Activated CD4-positive, alpha-beta T cell treated with anti-CD3 and anti-CD28 coated beads, Interleukin-2, amount 50 U/mL, for 48 hours (primary cell): ENCODE measurements around the gene ASIC2.

ENCODE experiments used
- DNase-seq, 2 experiments: peaks; one replicate each; pipeline ENCODE4 v3.0.0-alpha.2; 2020

The ASIC2 gene

DNA sequence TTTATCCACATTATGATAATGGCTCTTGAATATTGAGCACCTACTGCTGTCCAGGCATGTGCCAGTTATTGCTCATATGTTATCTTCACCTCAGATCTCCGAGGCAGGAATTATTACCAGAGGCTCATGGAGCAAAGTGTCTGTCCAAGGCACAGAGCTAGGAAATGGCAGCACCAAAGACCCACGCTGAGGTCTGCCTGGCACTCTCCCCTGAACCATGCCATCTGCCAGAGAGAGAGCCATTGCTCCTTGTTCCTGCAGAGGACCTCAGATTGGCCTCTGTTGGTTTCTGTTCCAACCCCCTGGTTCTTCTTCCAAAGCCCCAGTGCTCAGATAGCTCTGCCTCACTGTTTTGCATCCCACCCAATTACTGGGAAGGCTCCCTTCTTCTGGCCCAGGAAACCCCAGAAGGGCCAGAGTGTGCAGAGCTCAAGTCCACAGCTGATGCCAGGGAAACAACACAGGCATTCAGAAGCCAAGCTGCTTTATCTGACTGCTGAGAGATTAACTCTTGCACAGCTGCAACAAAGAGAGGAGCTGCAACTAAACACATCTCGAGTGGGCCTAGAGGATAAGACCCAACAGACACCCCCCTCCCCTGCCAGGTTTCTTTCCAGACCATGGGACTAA is 5.9 kb downstream of the ASIC2 start:
- no peak for DNase-seq

DNA sequence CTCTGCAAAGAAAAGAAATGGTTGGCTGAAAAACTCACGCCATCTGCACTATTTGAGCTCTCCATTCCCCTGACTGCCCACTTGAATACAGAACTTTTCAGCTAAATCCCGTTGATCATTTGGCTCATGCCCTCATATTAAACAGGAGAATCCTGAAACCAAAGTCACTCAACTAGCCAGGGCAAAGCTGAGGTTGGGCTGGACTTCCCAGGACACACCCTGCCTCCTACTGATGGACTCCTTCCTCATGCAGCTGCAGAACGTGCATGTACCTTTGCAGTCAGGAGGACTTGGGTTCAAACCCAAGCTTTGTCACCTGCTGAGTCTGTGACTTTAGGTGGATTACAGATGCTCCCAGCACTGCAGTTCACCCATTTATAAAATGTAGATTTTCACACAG is 7.7 kb downstream of the ASIC2 start:
- no peak for DNase-seq

DNA sequence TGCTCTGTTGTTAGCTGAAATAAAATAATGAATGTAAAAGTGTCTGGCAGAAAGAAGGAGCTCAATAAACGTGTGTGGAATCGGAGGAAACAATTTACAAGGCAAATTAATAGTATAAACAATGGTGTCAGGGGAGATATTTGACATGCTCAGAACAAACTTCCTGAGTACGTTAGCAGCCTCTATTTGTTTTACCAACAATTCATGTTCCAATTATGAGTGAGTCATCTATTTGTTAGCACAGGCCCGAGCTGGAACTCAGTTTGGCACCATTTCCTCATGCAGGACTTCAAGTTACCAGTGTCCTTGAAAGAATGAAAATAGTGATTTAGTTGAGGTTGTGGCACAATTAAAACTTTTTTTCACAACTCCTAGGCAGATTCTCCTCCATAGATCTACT is 9.1 kb downstream of the ASIC2 start:
- no peak for DNase-seq

DNA sequence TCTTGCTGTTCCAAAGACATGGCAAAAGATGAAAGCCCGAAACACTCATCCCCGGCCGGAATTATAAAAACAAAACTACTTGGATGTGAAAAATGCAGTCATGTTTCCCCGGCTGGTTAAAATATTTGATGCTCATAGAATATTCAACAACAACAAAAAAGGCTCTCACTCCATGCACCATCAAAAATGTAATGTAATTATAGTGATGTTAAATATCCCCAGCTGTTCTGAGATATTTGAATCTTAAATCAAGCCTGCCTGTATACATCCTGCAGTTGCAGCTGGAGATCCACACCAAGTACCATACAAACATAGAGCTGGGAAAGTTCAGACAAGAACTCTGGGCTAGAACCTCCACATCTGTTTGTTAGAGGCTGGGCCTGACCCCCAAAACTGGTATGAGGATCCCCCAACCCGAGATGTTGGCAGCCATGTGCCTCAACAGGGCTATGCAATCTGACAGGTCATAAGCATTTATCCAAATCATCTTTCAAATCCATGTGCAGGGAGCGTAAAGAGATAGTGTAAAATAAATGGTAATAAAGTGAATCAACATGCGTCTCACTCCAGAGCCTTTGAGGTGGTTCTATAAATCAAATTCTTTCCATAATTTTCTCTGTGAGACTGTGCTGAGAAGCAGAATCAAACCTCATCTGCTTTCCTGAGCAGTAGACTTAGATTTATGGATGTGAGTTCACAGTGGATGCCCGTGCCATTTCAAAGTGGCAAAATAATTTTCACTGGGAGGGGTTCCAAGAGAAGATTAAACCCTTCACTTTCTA is 12.7 kb downstream of the ASIC2 start:
- no peak for DNase-seq

DNA sequence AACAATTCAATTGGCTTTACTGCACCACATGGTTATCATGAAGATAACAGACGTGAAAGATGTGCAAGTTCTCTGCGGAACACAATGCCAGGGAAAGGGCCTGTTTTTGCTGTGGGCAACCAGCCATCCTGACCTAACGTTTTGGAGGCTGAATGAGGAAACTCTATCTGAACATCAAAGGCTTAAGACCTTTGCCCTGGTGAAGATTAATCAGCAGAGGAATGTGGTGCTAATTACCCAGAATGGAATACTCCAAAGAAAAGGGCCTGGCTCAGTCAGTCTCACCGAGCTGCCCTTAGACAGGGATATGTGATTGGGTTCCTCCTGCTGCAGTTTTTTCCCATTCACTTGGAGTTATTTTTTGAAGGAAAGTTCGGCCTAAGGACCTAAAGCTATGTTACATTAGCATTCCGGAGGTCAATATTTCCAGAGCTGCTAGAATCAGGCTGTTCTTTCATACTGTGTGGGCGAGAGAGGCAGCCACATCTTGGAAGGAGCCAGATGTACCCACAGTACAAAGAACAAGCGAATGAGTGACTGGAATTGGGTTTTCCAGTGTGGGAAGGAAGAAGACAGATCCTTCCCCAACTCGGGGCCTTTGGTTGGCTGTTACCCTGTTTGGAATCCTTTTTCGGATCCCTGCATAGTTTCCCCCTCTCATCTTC is 15.5 kb downstream of the ASIC2 start:
- DNase-seq: no peak

DNA sequence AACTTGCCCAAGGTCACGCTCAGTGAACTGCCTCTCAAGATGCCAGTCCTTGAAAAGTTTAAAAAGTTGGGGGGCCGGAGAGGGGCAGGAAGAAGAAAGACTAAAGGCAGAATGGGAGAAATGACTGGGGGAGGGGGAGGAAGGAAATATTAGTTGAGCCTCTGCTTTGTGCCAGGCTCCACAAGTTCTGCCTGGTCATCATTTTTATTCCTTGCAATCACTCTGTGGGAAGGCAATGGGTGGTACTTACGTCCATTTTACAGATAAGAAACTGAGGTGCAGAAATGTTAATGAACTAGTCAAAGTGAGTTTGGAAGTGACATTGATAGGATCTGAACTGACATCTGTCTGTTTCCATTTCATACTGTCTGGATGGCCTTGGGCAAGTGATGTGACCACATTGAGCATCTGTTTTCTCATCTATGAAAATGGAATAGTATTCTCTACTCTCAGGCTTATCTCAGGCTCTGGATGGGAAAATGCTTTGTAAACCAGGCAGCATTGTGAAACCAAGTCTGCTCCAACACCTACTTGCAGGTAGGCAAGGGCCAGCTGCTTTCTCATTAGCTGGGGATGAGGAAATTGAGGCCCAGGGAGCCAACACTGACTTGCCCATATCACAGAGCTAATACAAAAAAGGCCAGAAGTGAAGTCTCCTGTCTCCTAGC is 19.2 kb downstream of the ASIC2 start:
- no peak for DNase-seq

DNA sequence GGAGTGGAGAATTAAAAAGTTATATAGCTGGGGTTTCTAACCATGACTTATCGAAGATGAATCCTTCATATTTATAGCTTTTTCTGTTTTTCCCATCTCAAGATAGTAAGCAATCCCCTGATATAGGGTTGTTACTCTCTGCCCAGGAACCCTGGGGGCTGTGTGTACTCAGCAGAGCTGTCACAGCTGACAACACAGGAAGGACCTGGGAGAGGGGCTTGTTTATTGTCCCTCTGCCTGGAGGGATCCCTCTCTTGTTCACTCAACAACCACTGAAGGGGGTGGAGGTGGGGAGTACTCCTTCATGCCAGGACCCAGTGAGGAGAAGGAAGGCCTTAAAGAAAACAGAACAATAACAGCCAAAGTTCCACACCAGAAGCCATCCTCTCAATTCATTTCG is 19.8 kb downstream of the ASIC2 start:
- DNase-seq: no peak

DNA sequence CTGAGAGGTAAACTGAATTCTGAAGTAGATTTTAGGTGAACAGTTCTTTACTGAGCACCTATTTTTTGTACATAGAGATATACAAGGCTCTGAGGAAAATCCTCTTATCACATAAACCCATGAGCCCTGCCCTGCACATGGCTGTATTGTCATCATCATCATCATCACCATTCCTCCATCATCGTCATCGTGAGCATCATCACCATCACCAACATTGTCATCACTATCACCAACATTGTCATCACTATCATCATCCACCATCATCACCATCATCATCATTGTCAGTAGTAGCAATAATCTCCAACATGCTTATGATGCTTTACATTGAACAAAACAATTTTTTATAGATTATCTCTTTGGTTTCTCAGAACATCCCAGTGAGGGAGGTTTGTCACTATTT is 20.7 kb downstream of the ASIC2 start:
- no peak for DNase-seq

DNA sequence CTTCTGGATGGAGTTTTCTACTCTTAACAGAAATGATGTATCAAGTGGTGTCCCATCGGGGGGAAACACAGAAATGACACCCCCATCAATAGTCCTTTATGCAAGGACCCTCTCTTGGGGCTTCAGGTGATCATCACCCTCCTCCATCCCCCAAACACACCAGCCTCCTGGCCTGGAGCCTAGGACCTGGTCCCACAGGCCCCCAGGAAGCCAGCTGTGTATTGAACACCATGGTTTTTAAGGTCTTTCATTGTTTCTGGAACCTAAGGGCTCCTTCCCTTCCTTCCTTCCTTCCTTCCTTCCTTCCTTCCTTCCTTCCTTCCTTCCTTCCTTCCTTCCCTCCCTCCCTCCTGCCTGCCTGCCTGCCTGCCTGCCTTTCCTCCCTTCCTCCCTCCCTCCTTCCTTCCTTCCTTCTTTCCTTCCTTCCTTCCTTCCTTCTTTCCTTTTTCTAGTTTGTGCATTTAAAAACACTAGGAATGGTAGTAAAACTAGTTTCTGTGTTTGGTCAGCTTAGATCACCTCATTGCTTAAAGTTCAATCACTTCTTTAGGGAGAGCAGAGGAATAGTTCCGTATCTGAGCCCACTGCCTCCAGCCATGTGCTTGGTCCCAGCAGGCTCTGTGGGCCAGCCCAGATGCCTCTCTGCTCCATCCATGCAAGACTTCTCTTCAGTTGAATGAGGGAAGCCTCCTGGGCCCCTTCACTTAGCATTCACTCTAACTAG is 23.6 kb downstream of the ASIC2 start:
- no peak for DNase-seq

DNA sequence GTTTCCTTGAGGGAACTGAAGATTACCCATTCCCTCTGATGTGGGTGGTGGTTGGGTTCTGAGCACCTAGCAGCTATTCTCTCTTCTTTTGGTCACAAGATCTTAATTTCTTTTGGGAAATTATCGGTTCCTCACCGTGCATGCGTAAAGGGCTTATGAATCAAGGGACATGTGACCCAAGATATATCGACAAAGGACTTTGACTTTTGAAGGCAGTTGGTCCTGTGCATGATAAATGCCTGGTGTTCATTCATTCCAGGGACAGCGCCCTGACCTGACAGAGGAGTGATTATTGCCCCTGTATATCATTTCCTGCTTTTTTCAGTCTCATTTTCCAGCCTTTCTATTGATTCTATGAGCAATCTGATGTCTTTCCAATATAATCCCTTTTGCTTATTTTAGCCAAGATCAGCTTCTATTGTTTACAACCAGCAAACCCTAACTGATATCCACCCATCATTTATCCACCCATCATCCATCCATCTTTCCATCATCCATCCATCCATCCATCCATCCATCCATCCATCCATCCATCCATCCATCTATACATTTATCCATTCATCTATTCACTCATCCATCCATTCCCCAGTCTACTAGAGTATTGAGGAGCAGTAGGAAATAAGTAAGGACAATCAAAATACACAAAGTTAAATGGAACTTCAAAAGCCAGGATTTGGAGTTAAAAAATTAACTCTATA is 25.1 kb downstream of the ASIC2 start:
- no peak for DNase-seq

DNA sequence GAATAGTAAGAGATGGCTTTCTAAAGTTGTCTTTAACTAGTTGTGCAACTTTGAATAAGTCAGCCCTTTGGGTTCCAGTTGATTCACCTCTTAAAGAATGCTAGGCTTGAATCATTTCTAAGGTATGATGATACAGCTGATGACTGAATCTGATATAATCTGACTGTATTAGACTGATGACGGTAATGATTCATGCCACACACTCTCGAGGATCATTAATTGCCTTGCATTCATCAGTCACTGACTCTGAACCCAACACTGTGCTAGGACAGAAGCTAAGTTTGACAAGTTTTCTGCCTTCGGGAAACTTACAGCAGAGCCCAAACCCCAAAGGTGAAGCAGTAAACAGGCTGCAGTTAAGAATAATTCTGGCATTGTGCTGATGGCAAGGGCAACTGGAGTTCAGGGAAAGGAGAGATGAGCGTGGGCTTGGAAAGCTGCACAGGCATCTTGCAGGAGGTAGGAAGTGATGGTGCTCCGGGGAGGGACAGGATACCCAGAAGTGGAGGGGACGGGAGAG is 25.8 kb downstream of the ASIC2 start:
- DNase-seq: no peak

DNA sequence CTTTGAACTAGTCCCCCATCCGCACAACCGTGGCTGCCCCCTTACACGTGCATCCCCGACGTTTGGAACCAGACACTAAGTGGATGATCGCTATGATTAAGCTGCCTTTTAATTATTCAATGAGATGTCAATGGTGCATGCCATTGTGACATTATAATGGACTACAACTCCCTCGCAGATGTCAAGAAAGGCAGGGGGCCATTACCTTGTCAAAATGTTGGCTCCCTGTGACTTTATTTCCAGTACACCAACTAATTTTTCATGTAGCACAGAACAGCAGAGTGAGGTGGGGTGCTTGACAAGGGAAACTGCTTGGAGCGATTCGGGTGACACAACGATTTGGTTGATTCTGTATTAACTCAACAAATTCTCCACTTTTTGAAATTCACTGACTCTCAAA is 26.5 kb downstream of the ASIC2 start:
- DNase-seq: no peak

DNA sequence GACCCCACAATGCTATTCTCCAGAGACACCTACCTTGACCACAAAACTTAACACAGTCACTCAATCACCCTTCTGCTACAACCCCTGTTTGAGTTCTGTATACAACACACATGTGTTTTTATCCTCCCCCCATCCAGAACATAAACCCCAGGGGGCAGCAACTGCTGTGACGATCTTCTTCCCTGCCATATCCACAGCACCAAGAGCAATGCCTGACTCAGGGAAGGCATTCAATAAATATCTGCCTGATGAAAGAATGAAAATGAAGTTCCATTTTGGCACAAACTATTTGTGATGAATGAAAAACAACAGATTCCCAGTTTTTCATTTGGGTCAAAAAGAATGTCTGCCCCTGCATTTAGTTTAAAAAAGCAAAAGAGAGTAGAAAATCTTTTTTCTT is 27.0 kb downstream of the ASIC2 start:
- DNase-seq: no peak

DNA sequence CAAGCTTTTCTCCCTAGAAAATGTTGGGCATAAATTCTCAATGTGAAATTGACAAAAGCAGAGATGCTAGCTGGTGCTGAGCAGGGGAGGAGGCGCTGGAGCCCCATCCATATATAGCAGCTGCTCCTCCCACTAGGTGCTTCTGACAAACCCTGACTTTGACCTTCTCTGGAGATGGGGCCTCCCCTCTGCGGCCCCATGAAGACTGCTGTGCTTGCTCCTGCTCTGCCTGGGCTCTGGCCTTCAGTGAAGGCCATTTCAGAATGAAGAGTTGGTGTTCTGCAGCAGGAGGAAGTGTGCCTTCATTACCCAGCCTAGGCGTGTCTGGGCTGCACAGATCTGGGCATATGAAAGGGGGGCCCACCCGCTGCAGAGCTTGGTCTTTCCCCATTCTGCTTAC is 29.7 kb downstream of the ASIC2 start:
- no peak for DNase-seq

DNA sequence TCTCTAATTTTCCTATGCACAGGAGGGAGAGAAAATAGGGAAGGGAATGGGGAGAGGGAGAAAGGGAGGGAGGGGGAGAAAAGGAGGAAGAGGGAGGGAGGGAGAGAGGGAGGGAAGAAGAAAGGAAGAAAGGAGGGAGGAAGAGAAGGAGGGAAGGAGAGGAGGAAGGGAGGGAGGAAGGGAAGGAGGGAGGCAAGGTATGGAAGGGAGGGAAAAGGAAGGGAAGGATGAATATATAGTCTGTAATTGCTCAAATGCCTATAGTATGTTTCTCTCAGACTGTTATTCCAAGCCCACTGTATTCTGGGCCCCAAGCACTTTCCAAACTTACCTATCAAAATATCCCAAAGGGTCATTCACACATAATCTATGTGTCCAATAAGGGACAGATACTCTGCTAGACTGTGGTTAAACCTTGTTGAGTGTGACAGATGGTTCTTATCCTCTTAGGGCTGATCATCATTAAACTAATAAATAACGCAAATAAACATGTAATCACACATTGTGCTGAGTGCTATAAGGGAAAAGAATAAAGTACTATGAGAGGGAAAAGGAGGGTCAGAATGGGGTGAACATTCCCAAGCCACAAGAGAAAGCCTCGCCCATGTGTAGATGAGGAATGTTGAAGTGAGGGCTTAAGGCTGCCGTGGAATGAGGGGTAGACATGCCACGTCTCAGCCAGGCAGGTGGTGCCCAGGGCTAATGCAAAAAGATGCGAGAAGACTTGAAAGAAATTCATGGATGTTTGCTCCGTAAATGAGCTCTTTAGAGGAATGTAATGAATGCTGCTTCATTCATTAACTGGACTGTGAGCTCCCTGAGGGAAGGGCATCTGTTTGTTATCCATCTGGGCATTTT is 30.6 kb downstream of the ASIC2 start:
- DNase-seq: no peak

DNA sequence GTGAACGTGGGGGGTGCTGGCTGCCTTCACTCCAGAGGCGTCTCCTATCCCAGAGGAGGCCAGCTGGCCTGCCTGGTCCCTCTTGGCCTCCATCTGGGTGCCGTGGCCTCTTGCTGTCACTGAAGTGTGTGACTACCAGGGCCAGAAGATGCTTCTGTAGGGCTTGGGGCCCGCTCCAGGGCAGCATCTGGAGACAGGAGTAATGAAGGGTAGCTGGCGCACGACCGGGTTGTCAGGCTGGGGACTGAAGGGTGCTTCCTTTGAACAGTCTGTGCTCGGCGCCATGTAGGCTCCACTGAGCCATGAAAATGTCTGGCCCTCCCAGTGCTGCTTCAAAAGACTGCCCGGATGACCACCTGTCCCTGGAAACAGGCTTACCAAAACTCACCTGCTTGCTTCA is 31.3 kb downstream of the ASIC2 start:
- no peak for DNase-seq

DNA sequence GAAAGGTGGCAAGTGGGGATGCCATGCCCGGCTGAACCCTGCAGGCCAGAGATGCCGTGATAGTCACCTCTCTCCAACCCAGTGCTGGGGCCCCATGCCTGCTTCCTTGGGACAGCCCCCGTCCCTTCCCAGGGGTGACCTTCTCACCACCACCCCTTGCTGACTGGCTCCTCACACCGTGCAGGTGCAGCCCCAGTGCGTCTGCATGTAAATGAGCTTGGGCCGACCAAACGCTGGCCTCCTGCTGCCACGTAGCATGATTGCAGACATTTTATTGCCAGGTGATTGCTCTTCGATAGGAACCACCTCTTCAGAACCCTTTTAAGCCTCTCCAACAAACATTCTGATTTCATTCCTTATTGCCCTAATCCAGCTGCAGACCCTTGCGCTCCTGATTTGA is 32.5 kb downstream of the ASIC2 start:
- no peak for DNase-seq

DNA sequence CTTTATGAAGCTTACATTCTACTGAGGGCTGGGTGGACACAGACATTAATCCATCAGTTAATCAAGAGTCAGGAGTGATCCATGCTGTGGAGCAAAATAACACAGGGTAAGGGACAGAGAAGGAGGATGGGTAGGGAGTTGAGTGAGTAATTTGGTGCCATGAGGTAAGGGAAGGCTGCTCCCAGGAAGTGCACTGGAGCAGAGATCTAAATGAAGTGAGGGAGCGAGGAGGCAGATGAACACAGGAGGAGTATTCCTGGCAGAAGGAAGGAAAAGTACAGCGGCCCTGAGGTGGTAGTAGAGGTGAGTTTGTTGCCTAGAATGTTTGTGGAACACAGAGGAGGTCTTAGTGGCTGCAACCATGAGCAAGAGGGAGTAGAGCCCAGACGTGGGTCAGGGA is 34.8 kb downstream of the ASIC2 start:
- no peak for DNase-seq

DNA sequence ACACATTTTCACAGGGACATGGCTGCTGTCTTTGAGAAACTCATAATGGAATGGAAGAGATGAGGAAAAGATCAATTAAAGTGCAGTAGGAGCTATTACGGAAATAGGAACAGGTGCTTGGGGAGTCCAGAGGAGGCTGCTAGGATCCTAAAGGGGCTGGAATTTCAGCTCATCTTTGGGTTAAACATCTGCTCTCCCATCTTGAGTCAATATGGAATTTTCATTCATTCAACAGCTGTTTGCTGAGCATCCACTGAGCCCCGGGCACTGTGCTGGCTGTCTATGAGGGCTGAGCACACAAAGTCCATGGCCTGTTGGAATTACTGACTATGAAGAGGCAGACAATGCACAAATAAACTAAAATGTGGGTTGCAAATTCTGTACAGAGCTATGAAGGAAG is 47.9 kb downstream of the ASIC2 start:
- DNase-seq: no peak

DNA sequence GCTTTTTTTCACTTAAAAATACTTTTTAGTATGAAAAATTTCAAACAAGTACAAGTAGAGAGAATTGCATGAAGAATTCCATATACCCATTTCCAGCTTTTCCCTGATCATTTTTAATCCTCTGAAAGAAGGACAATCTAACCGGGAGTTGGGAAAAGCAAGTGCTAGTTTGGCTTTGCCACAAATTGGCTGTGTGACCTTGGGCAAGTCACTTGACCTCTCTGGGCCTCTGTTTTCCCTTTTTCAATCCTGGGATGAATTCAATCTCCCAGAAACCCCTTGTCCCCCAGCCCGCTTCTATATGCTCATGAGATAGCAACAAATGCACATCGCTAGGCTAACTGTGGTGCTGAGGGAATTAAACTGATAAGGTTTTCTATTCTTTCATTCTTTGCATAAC is 49.4 kb downstream of the ASIC2 start:
- DNase-seq: no peak
